ENCODE data around the gene QRICH1.

DNA sequence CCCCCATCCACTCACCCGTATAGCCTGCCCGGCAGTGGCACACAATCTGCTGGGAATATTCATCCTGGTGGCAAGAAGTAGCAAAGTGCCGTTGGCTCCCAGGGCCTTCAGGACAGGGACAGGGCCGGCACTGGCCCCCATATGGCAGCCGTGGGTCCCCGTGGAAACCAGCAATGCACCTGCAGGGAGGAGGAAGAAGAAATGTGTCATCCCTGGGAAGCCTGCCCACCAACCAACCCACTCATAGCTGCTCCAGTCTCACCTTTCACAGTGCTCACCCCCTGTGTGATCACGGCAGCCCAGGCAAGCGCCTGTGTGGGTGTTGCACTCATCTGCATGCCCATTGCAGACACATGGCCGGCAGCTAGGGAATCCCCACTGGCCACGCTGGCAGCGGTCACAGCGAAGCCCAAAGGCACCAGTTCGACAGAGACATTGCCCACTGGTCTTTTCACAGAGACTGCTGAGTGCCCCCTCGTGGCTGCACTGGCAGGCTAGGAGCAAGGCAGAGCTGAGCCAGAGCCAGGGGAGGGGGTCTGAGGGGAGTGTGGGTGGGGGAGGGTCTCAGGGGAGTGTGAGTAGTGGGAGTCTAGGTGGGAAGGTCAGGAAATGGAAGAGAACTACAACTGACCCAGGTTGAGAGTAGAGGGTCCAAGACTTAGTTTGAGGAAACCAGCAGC lies 31.3 kb upstream of the QRICH1 start:
- no peak for TF ChIP-seq POLR2AphosphoS5 (IDR thresholded peaks at IDR 0.05; ENCODE audit: low read depth, low read length)
- TF ChIP-seq, protein P1, sequence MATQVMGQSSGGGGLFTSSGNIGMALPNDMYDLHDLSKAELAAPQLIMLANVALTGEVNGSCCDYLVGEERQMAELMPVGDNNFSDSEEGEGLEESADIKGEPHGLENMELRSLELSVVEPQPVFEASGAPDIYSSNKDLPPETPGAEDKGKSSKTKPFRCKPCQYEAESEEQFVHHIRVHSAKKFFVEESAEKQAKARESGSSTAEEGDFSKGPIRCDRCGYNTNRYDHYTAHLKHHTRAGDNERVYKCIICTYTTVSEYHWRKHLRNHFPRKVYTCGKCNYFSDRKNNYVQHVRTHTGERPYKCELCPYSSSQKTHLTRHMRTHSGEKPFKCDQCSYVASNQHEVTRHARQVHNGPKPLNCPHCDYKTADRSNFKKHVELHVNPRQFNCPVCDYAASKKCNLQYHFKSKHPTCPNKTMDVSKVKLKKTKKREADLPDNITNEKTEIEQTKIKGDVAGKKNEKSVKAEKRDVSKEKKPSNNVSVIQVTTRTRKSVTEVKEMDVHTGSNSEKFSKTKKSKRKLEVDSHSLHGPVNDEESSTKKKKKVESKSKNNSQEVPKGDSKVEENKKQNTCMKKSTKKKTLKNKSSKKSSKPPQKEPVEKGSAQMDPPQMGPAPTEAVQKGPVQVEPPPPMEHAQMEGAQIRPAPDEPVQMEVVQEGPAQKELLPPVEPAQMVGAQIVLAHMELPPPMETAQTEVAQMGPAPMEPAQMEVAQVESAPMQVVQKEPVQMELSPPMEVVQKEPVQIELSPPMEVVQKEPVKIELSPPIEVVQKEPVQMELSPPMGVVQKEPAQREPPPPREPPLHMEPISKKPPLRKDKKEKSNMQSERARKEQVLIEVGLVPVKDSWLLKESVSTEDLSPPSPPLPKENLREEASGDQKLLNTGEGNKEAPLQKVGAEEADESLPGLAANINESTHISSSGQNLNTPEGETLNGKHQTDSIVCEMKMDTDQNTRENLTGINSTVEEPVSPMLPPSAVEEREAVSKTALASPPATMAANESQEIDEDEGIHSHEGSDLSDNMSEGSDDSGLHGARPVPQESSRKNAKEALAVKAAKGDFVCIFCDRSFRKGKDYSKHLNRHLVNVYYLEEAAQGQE (IDR thresholded peaks at IDR 0.05; ENCODE audit: insufficient read depth in 1 of 2, low read depth in 2 of 2, low read length in 2 of 2): no peak
- TF ChIP-seq TAF1 (IDR thresholded peaks at IDR 0.05; ENCODE audit: borderline replicate concordance, insufficient read depth, low read length): no peak
